Gastrocnemius medialis (tissue), 4 donors: ENCODE measurements around the gene ARL13A. TPM values are rescaled to one million over a fixed set of nuclear protein-coding genes. Genes with fewer than 3 reads are reported as not detected.

Experiments used
- ATAC-seq, 2 donors: fragments of 150-250 bp; one replicate each; pipeline ENCODE4 v1.9.1; 2016
- DNase-seq, 2 donors: peaks; one replicate each; pipeline ENCODE4 v3.0.0-alpha.2; 2019
- H3K27ac ChIP-seq, 4 donors: fragments of 200-600 bp; sonication (generic); 1 replicate in 1 of 4; 2 replicates in 3 of 4; pipeline ENCODE4 v1.5.1; 2016 to 2018; ENCODE audit warnings: mild to moderate bottlenecking in 2 of 4, moderate library complexity in 1 of 4
- H3K27me3 ChIP-seq, 3 donors: fragments of 200-600 bp; sonication (generic) in 2 of 3; 1 replicate in 1 of 3; 2 replicates in 2 of 3; pipeline versions ENCODE4 v1.5.1 to v1.6.0; 2016 to 2019; ENCODE audit warnings: mild to moderate bottlenecking in 1 of 3, moderate library complexity in 1 of 3
- H3K36me3 ChIP-seq, 2 donors: fragments of 200-600 bp; sonication (generic) in 1 of 2; one replicate each; pipeline ENCODE4 v1.5.1; 2017 to 2018
- H3K4me1 ChIP-seq, 2 donors: fragments of 200-600 bp; sonication (generic) in 1 of 2; one replicate each; pipeline ENCODE4 v1.5.1; 2016 to 2017; ENCODE audit warnings: mild to moderate bottlenecking in 2 of 2
- H3K4me3 ChIP-seq, 4 donors: fragments of 200-600 bp; sonication (generic) in 3 of 4; 1 replicate in 1 of 4; 2 replicates in 3 of 4; pipeline ENCODE4 v1.5.1; 2016 to 2019; ENCODE audit warnings: mild to moderate bottlenecking in 2 of 4
- H3K9me3 ChIP-seq, 3 donors: fragments of 200-600 bp; sonication (generic) in 2 of 3; 1 replicate in 1 of 3; 2 replicates in 2 of 3; pipeline ENCODE4 v1.5.1; 2016 to 2019
- POLR2A ChIP-seq, 2 donors: fragments of 450-650 bp; IDR thresholded peaks; one replicate each; pipeline ENCODE4 v1.6.1; 2017; ENCODE audit warnings: antibody characterized with exemption in 2 of 2, mild to moderate bottlenecking in 2 of 2, moderate library complexity in 2 of 2
- in situ Hi-C, 4 donors: fragments of 200-750 bp; cut with MboI; loops; one replicate each; pipeline versions ENCODE4 v1.15.0 to v1.8.0; 2017; ENCODE audit warnings: low sequenced_read_pairs in 4 of 4
- intact Hi-C: fragments of 100-400 bp; cut with DNase I; formaldehyde crosslinking; loops from one replicate; pipeline ENCODE4 v1.15.1; 2023; ENCODE audit warnings: low total_unique reads
- total RNA-seq, 4 donors: library from RNA; depleted of rRNA; stranded (reverse); fragments of >200 nt; gene quantifications; one replicate each; pipeline versions ENCODE4 v1.1.0 to v1.2.3, GENCODE V29; 2016
- TF ChIP-seq, protein P1 (sequence below), 5 experiments: fragments of 450-650 bp in 3 of 5; fragments of 200-600 bp in 2 of 5; sonication (generic) in 2 of 5; IDR thresholded peaks in 4 of 5; conservative IDR thresholded peaks in 1 of 5; 1 replicate in 4 of 5; 2 replicates in 1 of 5; pipeline ENCODE4 v1.5.1; 2016 to 2019; ENCODE audit warnings: antibody characterized with exemption in 5 of 5, mild to moderate bottlenecking in 3 of 5, moderate library complexity in 3 of 5

ARL13A gene
- total RNA-seq, 4 donors from 2014 or later: not detected

DNA sequence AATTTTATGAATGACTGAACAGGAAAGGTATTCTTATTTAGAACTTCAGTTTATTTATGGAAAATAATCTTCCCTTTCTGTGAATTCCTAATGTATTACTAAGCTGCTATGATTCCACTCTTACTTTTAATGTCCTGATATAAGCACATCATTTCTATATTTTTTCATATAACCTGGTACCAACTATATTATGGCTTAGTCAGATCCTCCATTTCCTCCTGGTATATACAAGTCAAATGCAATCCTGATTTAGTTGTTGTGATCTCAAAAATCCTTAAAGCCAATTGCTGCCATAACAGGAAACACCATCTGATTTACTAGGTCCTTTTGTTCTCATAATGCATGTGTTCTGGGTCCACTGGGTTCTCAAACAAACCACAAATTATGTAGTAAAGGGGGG, 55.6 kb downstream of the ARL13A start:
- DNase-seq (no peak), ATAC-seq (no peak)
- no peak overlapping the region for H3K27ac ChIP-seq
- no peaks in the 10 kb centered on the region for H3K9me3 ChIP-seq
- in situ Hi-C loops: no loop called here
- no peaks in the 10 kb centered on the region for H3K4me1 ChIP-seq
- H3K4me3 ChIP-seq: no peak overlapping the region
- intact Hi-C loops: no loop called here
- H3K27me3 ChIP-seq: no peaks in the 10 kb centered on the region
- TF ChIP-seq, protein P1, sequence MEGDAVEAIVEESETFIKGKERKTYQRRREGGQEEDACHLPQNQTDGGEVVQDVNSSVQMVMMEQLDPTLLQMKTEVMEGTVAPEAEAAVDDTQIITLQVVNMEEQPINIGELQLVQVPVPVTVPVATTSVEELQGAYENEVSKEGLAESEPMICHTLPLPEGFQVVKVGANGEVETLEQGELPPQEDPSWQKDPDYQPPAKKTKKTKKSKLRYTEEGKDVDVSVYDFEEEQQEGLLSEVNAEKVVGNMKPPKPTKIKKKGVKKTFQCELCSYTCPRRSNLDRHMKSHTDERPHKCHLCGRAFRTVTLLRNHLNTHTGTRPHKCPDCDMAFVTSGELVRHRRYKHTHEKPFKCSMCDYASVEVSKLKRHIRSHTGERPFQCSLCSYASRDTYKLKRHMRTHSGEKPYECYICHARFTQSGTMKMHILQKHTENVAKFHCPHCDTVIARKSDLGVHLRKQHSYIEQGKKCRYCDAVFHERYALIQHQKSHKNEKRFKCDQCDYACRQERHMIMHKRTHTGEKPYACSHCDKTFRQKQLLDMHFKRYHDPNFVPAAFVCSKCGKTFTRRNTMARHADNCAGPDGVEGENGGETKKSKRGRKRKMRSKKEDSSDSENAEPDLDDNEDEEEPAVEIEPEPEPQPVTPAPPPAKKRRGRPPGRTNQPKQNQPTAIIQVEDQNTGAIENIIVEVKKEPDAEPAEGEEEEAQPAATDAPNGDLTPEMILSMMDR (IDR thresholded peaks at IDR 0.05 in 4 of 5, conservative IDR thresholded peaks at IDR 0.05 in 1 of 5): no peak
- TF ChIP-seq POLR2A (IDR thresholded peaks at IDR 0.05): no peak
- peaks cover 0 to 28% of the 10 kb centered on the region in 2 donors for H3K36me3 ChIP-seq

DNA sequence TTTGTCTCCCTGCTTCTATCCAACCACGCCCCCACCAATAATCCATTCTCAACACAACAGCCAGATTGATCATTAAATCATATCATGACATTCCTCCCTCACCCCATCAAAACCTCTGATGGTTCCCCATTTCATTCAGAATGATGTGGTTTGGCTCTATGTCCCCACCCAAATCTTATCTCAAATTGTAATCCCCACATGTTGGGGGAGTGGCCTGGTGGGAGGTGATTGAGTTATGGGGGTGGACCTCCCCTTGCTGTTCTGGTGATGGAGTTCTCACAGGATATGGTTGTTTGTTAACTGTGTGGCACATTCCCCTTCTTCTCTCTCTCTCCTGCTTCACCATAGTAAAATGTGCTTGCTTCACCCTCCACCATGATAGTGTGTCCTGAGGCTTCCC, 59.1 kb downstream of the ARL13A start:
- in situ Hi-C loops: no loop called here

DNA sequence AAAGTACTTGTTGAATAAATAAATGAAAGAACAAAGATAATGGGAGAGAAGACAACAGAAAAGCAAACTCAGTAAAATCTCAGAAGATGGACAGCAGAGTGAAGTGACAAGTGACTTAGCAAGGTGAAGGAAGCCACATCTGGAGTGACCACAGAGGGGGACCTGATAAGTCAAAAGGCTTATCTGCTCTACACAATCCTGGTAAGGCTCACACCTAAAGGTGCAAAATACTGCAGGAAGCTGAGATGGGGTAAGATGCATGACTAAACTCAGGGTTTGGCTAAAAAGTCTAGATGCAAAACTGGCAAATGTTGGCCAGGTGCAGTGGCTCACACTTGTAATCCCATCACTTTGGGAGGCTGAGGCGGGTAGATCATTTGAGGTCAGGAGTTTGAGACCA, 60.2 kb downstream of the ARL13A start:
- TF ChIP-seq, protein P1 (IDR thresholded peaks at IDR 0.05 in 4 of 5, conservative IDR thresholded peaks at IDR 0.05 in 1 of 5): no peak
- TF ChIP-seq POLR2A (IDR thresholded peaks at IDR 0.05): no peak
- intact Hi-C loops (no loop called here), in situ Hi-C loops (no loop called here)
- Histone ChIP-seq H3K36me3 (no peaks in the 10 kb centered on the region), H3K27ac (no peak overlapping the region), H3K27me3 (no peaks in the 10 kb centered on the region), H3K4me1 (no peaks in the 10 kb centered on the region), H3K9me3 (no peaks in the 10 kb centered on the region), H3K4me3 (no peak overlapping the region)
- ATAC-seq: no peak
- no peak for DNase-seq

More for the DNA sequence above, 59.1 kb downstream of the ARL13A start:
- intact Hi-C loops: no loop called here
- TF ChIP-seq, protein P1 (IDR thresholded peaks at IDR 0.05 in 4 of 5, conservative IDR thresholded peaks at IDR 0.05 in 1 of 5): no peak
- TF ChIP-seq POLR2A (IDR thresholded peaks at IDR 0.05): no peak
- Histone ChIP-seq H3K4me3 (no peak overlapping the region), H3K4me1 (no peaks in the 10 kb centered on the region), H3K27ac (no peak overlapping the region), H3K27me3 (no peaks in the 10 kb centered on the region), H3K36me3 (peaks cover 0 to under 1% of the 10 kb centered on the region in 2 donors), H3K9me3 (no peaks in the 10 kb centered on the region)
- DNase-seq (no peak), ATAC-seq (no peak)

DNA sequence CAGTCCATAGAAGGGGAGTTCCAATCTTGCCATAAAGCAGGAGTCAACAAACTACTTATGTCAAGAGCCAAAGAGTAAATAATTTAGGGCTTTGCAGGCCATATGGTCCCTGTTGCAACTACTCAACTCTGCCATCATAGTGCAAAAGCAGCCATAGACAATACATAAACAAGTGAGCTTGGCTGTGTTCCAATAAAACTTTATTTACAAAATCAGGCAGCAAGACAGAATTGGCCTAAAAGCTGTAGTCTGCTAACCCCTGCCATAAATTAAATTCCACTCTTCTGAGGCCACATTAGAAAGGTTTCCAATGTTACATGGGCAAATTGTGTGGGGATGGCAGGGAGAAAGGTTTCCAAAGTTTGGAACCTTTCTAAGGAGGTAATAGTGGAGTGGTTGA, 67.7 kb downstream of the ARL13A start:
- peaks cover 0 to 9% of the 10 kb centered on the region in 2 donors for H3K36me3 ChIP-seq
- DNase-seq (no peak), ATAC-seq (no peak)
- no peak overlapping the region for H3K27ac ChIP-seq
- no peaks in the 10 kb centered on the region for H3K4me1 ChIP-seq
- no peaks in the 10 kb centered on the region for H3K9me3 ChIP-seq
- intact Hi-C loops (no loop called here), in situ Hi-C loops (no loop called here)
- TF ChIP-seq, protein P1 (IDR thresholded peaks at IDR 0.05 in 4 of 5, conservative IDR thresholded peaks at IDR 0.05 in 1 of 5): no peak
- TF ChIP-seq POLR2A (IDR thresholded peaks at IDR 0.05): no peak
- H3K27me3 ChIP-seq: no peaks in the 10 kb centered on the region
- H3K4me3 ChIP-seq: no peak overlapping the region

DNA sequence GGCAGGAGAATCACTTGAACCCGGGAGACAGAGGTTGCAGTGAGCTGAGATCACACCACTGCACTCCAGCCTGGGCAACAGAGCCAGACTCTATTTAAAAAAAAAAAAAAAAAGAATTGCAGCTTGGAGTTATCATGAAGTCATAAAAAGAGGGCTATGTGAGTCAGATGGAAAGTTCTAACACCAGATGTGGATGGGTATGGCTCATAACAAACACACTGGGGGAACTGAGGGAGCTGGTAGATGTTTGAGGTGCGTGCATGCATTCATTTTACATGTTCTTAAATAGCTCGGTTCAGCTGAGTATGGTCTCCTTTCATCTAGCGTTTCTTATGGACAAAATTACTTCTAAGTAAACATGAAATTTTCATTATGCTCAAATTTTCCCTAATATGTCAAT, 70.7 kb downstream of the ARL13A start:
- ATAC-seq: no peak
- in situ Hi-C loops: no loop called here
- no peak for TF ChIP-seq POLR2A (IDR thresholded peaks at IDR 0.05)
- TF ChIP-seq, protein P1 (IDR thresholded peaks at IDR 0.05 in 4 of 5, conservative IDR thresholded peaks at IDR 0.05 in 1 of 5): no peak

More for the DNA sequence above, 70.7 kb downstream of the ARL13A start:
- DNase-seq: no peak
- H3K27ac ChIP-seq: no peak overlapping the region
- H3K9me3 ChIP-seq: no peaks in the 10 kb centered on the region
- peaks cover 0 to 9% of the 10 kb centered on the region in 2 donors for H3K36me3 ChIP-seq
- H3K4me1 ChIP-seq: no peaks in the 10 kb centered on the region
- H3K4me3 ChIP-seq: no peak overlapping the region
- no peaks in the 10 kb centered on the region for H3K27me3 ChIP-seq
- intact Hi-C loops: no loop called here
